Nephron (organoid): ENCODE measurements around the gene ITGB7.

Experiments
- H3K27ac Mint-ChIP-seq, 3 experiments: 2 replicates each; pipeline ENCODE4 v1.8.0; 2020; ENCODE audit warnings: mixed read lengths in 3 of 3, mild to moderate bottlenecking in 2 of 3, moderate library complexity in 1 of 3
- H3K27me3 Mint-ChIP-seq: 2 replicates; pipeline ENCODE4 v1.8.0; 2021; ENCODE audit warnings: low read depth, mild to moderate bottlenecking, moderate library complexity, mixed read lengths
- H3K36me3 Mint-ChIP-seq: 2 replicates; pipeline ENCODE4 v1.8.0; 2020; ENCODE audit warnings: low read depth, mixed read lengths
- H3K4me1 Mint-ChIP-seq: 2 replicates; pipeline ENCODE4 v1.8.0; 2020; ENCODE audit warnings: mixed read lengths
- H3K4me3 Mint-ChIP-seq, 3 experiments: 2 replicates each; pipeline ENCODE4 v1.8.0; 2020; ENCODE audit warnings: mild to moderate bottlenecking in 3 of 3, mixed read lengths in 3 of 3, moderate library complexity in 2 of 3
- H3K9me3 Mint-ChIP-seq: 2 replicates; pipeline ENCODE4 v1.8.0; 2020; ENCODE audit warnings: mixed read lengths
- CTCF ChIP-seq, 3 experiments: fragments of 200-600 bp; sonication (generic); IDR thresholded peaks; one replicate each; pipeline ENCODE4 v1.5.0; 2021; ENCODE audit warnings: antibody characterized with exemption in 3 of 3; ENCODE audit not compliant: unreplicated experiment in 3 of 3

Gene ITGB7

GRCh38 chr12:53236443-53237111 is 29.5 kb upstream of the ITGB7 start:
- TF ChIP-seq CTCF (IDR thresholded peaks at IDR 0.05; ENCODE audit: unreplicated experiment in 3 of 3): no peak
- Mint-ChIP-seq H3K27ac (peak overlapping the region in 1 of 3 experiments; percentile 35), H3K4me3 (no peak overlapping the region), H3K27me3 (peaks cover 22% of the 10 kb centered on the region), H3K4me1 (peaks cover 47% of the 10 kb centered on the region), H3K9me3 (no peaks in the 10 kb centered on the region), H3K36me3 (no peaks in the 10 kb centered on the region)

GRCh38 chr12:53235742-53236442 is 28.8 kb upstream of the ITGB7 start:
- Mint-ChIP-seq H3K27ac (peak overlapping the region in 2 of 3 experiments; percentile 35 to 66), H3K4me3 (no peak overlapping the region), H3K36me3 (no peaks in the 10 kb centered on the region), H3K4me1 (peaks cover 49% of the 10 kb centered on the region), H3K27me3 (peaks cover 22% of the 10 kb centered on the region), H3K9me3 (no peaks in the 10 kb centered on the region)
- TF ChIP-seq CTCF (IDR thresholded peaks at IDR 0.05; ENCODE audit: unreplicated experiment in 3 of 3): no peak

DNA sequence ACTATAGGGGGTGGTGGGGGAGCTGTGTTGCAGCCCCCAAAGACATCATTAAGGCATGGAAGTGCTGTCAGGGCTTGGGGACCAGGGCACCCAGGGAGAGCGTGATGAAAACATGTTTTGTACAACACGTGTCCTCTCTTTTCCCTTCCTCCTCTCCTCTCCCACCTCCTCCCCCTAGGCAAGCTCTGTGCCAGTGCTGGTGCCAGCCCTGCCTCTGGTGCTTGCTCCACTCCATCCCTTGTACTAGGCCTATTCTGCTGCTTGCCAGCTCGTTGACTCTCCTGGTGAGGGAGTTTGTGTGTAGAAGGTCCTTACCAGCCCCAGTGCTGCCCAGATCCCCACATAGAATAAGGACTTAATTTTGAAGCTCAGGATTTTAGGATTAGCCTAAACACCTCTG is 28.1 kb upstream of the ITGB7 start:
- H3K4me1 Mint-ChIP-seq: peaks cover 51% of the 10 kb centered on the region
- no peaks in the 10 kb centered on the region for H3K9me3 Mint-ChIP-seq

GRCh38 chr12:53234271-53234914 is 27.3 kb upstream of the ITGB7 start:
- Mint-ChIP-seq H3K36me3 (no peaks in the 10 kb centered on the region), H3K27me3 (peaks cover 22% of the 10 kb centered on the region), H3K27ac (peak overlapping the region; percentile 43 to 94 (median 79)), H3K9me3 (no peaks in the 10 kb centered on the region), H3K4me3 (peak overlapping the region; percentile 40 to 84 (median 82)), H3K4me1 (peaks cover 51% of the 10 kb centered on the region)
- no peak for TF ChIP-seq CTCF (IDR thresholded peaks at IDR 0.05; ENCODE audit: unreplicated experiment in 3 of 3)

More for the DNA sequence above, 28.1 kb upstream of the ITGB7 start:
- no peak for TF ChIP-seq CTCF (IDR thresholded peaks at IDR 0.05; ENCODE audit: unreplicated experiment in 3 of 3)
- Mint-ChIP-seq H3K27ac (peak overlapping the region in 2 of 3 experiments; percentile 45 to 66), H3K4me3 (peak overlapping the region in 1 of 3 experiments; percentile 52), H3K36me3 (no peaks in the 10 kb centered on the region), H3K27me3 (peaks cover 22% of the 10 kb centered on the region)

DNA sequence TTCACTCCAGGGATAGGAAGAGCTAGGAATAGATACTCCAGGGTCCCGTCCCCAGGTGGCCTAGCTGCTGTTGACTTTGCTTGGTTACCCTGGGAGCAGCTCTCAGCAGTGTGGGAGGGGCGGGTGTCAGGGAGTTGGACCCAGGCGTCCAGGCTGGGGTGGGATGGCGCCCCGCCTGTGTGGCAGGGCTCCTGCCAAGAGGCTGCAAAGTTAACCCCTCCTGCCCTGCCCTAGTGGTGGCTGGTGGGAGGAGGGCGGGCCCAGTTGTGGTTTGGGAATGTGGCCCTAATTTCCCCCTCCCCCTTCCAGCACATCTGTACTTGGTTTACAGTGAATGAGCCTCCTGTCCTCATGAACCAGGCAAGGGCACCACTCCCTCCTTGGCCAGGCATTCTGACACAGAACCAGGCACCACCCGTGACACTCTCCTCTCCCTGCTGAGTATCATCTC is 26.6 kb upstream of the ITGB7 start:
- peak overlapping the region; percentile 79 to 88 (median 84) for H3K4me3 Mint-ChIP-seq
- H3K27me3 Mint-ChIP-seq: peaks cover 22% of the 10 kb centered on the region

More for the DNA sequence above, 26.6 kb upstream of the ITGB7 start:
- H3K9me3 Mint-ChIP-seq: no peaks in the 10 kb centered on the region
- no peaks in the 10 kb centered on the region for H3K36me3 Mint-ChIP-seq
- TF ChIP-seq CTCF (IDR thresholded peaks at IDR 0.05; ENCODE audit: unreplicated experiment in 3 of 3): no peak
- peak overlapping the region; percentile 43 to 94 (median 79) for H3K27ac Mint-ChIP-seq
- H3K4me1 Mint-ChIP-seq: peaks cover 51% of the 10 kb centered on the region
